ENCODE measurements around the gene CAPN15. TPM values are rescaled to one million over a fixed set of nuclear protein-coding genes. Genes with fewer than 3 reads are reported as not detected.

CAPN15 gene
- total RNA-seq, 4 donors from 2014 or later, result 21.8 to 42.7 (median 29.2) TPM

GRCh38 chr16:530111-530817, 2.8 kb downstream of the CAPN15 start:
- H3K4me3 ChIP-seq, result no peak overlapping the region
- H3K4me1 ChIP-seq, result peaks cover 3 to 67% (median 37%) of the 10 kb centered on the region in 3 donors
- TF ChIP-seq CTCF (IDR thresholded peaks at IDR 0.05) (no peak), POLR2AphosphoS5 (IDR thresholded peaks at IDR 0.05) (no peak), EP300 (IDR thresholded peaks at IDR 0.05) (no peak), POLR2A (IDR thresholded peaks at IDR 0.05) (no peak)
- no peak for ATAC-seq
- no peaks in the 10 kb centered on the region for H3K27me3 ChIP-seq
- H3K9me3 ChIP-seq, result no peaks in the 10 kb centered on the region
- H3K36me3 ChIP-seq, result peaks cover 0 to 22% of the 10 kb centered on the region in 2 donors
- no peak overlapping the region for H3K27ac ChIP-seq
- 100% methylated on average over 1 of the region's 23 CpGs; no CpG with 5 or more reads in 1 of the 2 donors for WGBS, 2 donors (ENCODE audit: low coverage in 1 of 2)

GRCh38 chr16:531494-532125, 4.1 kb downstream of the CAPN15 start:
- no peak for ATAC-seq
- Histone ChIP-seq H3K4me3 (no peak overlapping the region), H3K4me1 (peaks cover 0 to 60% (median 24%) of the 10 kb centered on the region in 3 donors), H3K27ac (no peak overlapping the region), H3K36me3 (peaks cover 0 to 35% of the 10 kb centered on the region in 2 donors), H3K9me3 (no peaks in the 10 kb centered on the region), H3K27me3 (no peaks in the 10 kb centered on the region)
- WGBS, 2 donors (ENCODE audit: low coverage in 1 of 2), result 87 to 93% methylated on average over 2 to 3 of the region's 16 CpGs
- TF ChIP-seq EP300 (IDR thresholded peaks at IDR 0.05), result no peak
- no peak for TF ChIP-seq POLR2A (IDR thresholded peaks at IDR 0.05)
- no peak for TF ChIP-seq POLR2AphosphoS5 (IDR thresholded peaks at IDR 0.05)
- no peak for TF ChIP-seq CTCF (IDR thresholded peaks at IDR 0.05)

DNA sequence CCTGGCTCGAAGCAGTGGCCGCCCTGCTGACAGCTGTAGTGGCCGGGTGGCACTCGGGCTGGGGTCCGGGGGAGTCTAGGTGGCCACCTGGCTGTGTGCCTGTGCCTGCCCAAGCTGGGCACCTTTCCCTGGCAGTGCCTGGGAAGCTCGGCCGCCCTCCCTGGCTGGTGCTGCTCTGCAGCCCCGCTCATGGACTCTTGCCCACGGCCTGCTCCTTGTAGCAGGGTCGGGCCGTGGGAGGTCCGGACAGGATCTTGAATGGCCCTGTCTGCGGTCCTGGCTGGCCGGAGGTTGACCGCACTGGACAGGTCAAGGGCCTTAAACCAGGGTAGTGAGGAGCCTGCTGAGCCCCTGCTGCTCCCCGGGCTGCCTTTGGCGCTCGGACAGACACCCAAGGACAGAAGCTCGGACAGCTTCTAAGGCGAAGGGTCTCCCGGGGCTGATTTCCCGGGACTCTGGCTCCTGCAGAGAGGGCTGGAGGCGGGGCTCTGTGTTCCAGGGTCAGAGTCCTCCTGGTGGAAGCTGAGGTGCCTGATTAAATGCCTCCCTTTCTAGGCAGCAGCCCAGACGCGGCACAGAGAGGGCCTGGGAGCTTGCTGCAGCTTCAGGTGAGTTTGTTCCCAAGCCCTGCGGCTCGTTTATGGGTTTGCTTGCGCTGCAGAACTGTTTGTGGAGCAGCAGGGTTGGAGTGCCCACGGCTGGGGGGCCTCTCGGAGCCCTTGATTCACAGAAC, 6.0 kb downstream of the CAPN15 start:
- no peaks in the 10 kb centered on the region for H3K27me3 ChIP-seq
- H3K9me3 ChIP-seq, result no peaks in the 10 kb centered on the region
- H3K4me3 ChIP-seq, result no peak overlapping the region
- WGBS, 2 donors (ENCODE audit: low coverage in 1 of 2), result 96 to 100% methylated on average over 1 to 4 of the region's 30 CpGs
- no peak overlapping the region for H3K27ac ChIP-seq
- peaks cover 0 to 55% of the 10 kb centered on the region in 2 donors for H3K36me3 ChIP-seq
- no peak for ATAC-seq
- peaks cover 0 to 52% (median 21%) of the 10 kb centered on the region in 3 donors for H3K4me1 ChIP-seq
- TF ChIP-seq CTCF (IDR thresholded peaks at IDR 0.05) (no peak), EP300 (IDR thresholded peaks at IDR 0.05) (no peak), POLR2A (IDR thresholded peaks at IDR 0.05) (no peak), POLR2AphosphoS5 (IDR thresholded peaks at IDR 0.05) (no peak)

DNA sequence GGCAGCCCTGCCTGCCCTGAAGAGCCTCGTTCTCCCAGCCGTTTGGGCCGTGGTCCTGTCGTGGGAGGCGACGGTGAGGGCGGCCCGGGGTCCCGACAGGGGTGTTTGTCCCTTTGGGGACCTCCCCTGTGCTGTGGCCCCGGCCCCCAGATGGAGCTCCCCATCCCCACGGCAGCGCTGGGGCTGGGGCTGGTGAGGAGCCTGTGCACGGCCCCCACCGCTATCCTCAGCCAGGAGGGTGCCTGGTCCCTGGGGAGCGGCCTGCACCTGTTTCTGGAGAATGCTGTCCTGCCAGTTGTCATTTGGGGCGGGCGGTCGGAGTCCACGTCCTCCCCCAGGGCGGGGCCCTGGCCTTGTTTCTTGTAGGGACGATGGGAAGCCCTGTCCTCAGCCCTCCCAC, 6.6 kb downstream of the CAPN15 start:
- TF ChIP-seq POLR2AphosphoS5 (IDR thresholded peaks at IDR 0.05) (no peak), POLR2A (IDR thresholded peaks at IDR 0.05) (no peak), EP300 (IDR thresholded peaks at IDR 0.05) (no peak), CTCF (IDR thresholded peaks at IDR 0.05) (no peak)
- H3K27me3 ChIP-seq, result no peaks in the 10 kb centered on the region
- peaks cover 0 to 60% of the 10 kb centered on the region in 2 donors for H3K36me3 ChIP-seq
- WGBS, 2 donors (ENCODE audit: low coverage in 1 of 2), result no CpG with 5 or more reads among the region's 21 CpGs
- no peaks in the 10 kb centered on the region for H3K9me3 ChIP-seq
- no peak overlapping the region for H3K4me3 ChIP-seq
- ATAC-seq, result no peak
- H3K27ac ChIP-seq, result no peak overlapping the region
- H3K4me1 ChIP-seq, result peaks cover 0 to 46% (median 15%) of the 10 kb centered on the region in 3 donors

Measured in gastroesophageal sphincter (tissue), 4 donors.